Measurements from ENCODE around the gene NRG2.

DNA sequence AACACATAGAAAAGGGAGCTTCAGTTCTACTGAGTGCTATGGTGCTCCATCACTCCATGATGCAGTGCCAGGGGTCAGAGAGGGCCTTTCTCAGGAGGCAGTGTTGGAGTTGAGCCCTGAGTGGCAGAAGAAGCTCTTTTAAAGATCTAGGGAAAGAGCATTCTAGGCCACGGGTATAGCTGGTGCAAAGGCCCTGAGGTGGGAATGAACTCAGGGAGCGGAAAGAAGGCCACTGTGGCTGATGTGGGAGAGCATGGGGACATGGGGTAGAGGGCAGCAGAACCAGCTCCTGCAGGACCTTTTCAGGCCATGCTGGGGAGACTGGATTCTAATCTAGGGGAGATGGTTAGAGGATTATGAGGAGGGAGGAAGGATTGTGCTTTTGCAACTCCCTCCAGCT is 237.6 kb downstream of the NRG2 start:
- TF ChIP-seq EZH2 (IDR thresholded peaks at IDR 0.05; ENCODE audit: insufficient read depth, poor library complexity, severe bottlenecking) (no peak), EZH2phosphoT487 (IDR thresholded peaks at IDR 0.05; ENCODE audit: insufficient read depth, low read depth) (no peak)
